Measurements from ENCODE around the gene RAMP1.
"Not testable (repeated sequence)": the region's sequence is repeated elsewhere in the genome, so short reads cannot be mapped to it uniquely, and the experiment has no call there.

RAMP1 gene

GRCh38 chr2:237922641-237923361, 63.4 kb downstream of the RAMP1 start:
- DNase-seq: peak; percentile 40

- peak; percentile 89 for DNase-seq
These were observed 64.2 kb downstream of the RAMP1 start for GRCh38 chr2:237923481-237924163.

- DNase-seq: no peak
These were observed 64.7 kb downstream of the RAMP1 start for GRCh38 chr2:237924164-237924534.

- no peak for DNase-seq
These were observed 67.7 kb downstream of the RAMP1 start for GRCh38 chr2:237927135-237927534.

- DNase-seq: no peak
These were observed 68.6 kb downstream of the RAMP1 start for GRCh38 chr2:237927986-237928385.

GRCh38 chr2:237929979-237930378, 70.6 kb downstream of the RAMP1 start:
- no peak for DNase-seq

GRCh38 chr2:237931205-237931721, 71.8 kb downstream of the RAMP1 start:
- DNase-seq: no peak

GRCh38 chr2:237932731-237933131, 73.3 kb downstream of the RAMP1 start:
- no peak for DNase-seq

GRCh38 chr2:237934186-237934585, 74.8 kb downstream of the RAMP1 start:
- no peak for DNase-seq

GRCh38 chr2:237935740-237936452, 76.5 kb downstream of the RAMP1 start:
- DNase-seq: no peak

GRCh38 chr2:237939251-237939650, 79.8 kb downstream of the RAMP1 start:
- DNase-seq: no peak

GRCh38 chr2:237940828-237941227, 81.4 kb downstream of the RAMP1 start:
- no peak for DNase-seq

GRCh38 chr2:237941239-237941638, 81.8 kb downstream of the RAMP1 start:
- no peak for DNase-seq

GRCh38 chr2:237942513-237942899, 83.1 kb downstream of the RAMP1 start:
- no peak for DNase-seq

- DNase-seq: no peak
These were observed 84.1 kb downstream of the RAMP1 start for GRCh38 chr2:237943395-237944094.

GRCh38 chr2:237944302-237944701, 84.9 kb downstream of the RAMP1 start:
- DNase-seq: no peak

GRCh38 chr2:237946423-237946822, 87.0 kb downstream of the RAMP1 start:
- DNase-seq: no peak

- DNase-seq: not testable (repeated sequence)
These were observed 91.9 kb downstream of the RAMP1 start for GRCh38 chr2:237951354-237951753.

GRCh38 chr2:237951878-237952277, 92.5 kb downstream of the RAMP1 start:
- no peak for DNase-seq

GRCh38 chr2:237952851-237953250, 93.4 kb downstream of the RAMP1 start:
- no peak for DNase-seq

GRCh38 chr2:237955640-237956401, 96.4 kb downstream of the RAMP1 start:
- DNase-seq: no peak

- no peak for DNase-seq
These were observed 96.9 kb downstream of the RAMP1 start for GRCh38 chr2:237956402-237956736.

All from activated CD4-positive, alpha-beta T cell treated with anti-CD3 and anti-CD28 coated beads for 48 hours (primary cell).